SK-N-SH treated with all-trans-retinoic acid at 6 μM for 48 hours (cell line): Measurements from ENCODE around the gene OR6C68.
"Not testable (repeated sequence)": the region's sequence is repeated elsewhere in the genome, so short reads cannot be mapped to it uniquely, and the experiment has no call there.

Experiments
- CSDC2 ChIP-seq: fragments of 250-450 bp; sonication (Bioruptor Pico); IDR thresholded peaks from 2 replicates; pipeline ENCODE4 v1.5.0; 2020; ENCODE audit warnings: mild to moderate bottlenecking, moderate library complexity
- ESRRG ChIP-seq: fragments of 250-450 bp; sonication (Bioruptor Pico); IDR thresholded peaks from 2 replicates; pipeline ENCODE4 v1.6.1; 2021; ENCODE audit warnings: mild to moderate bottlenecking
- OSR1 ChIP-seq: fragments of 250-450 bp; sonication (Bioruptor Pico); IDR thresholded peaks from 2 replicates; pipeline ENCODE4 v1.8.0; 2022; ENCODE audit warnings: moderate library complexity, mild to moderate bottlenecking, inconsistent platforms
- PATZ1 ChIP-seq: fragments of 250-450 bp; sonication (Bioruptor Pico); IDR thresholded peaks from 2 replicates; pipeline ENCODE4 v1.8.0; 2020; ENCODE audit warnings: mild to moderate bottlenecking, moderate library complexity, borderline replicate concordance
- TCF4 ChIP-seq: fragments of 250-450 bp; sonication (Bioruptor Pico); IDR thresholded peaks from 2 replicates; pipeline ENCODE4 v1.8.0; 2021; ENCODE audit warnings: mild to moderate bottlenecking, moderate library complexity, borderline replicate concordance
- ZC3H10 ChIP-seq: fragments of 250-450 bp; sonication (Bioruptor Pico); IDR thresholded peaks from 2 replicates; pipeline ENCODE4 v1.5.1; 2021; ENCODE audit warnings: mild to moderate bottlenecking, moderate library complexity
- ZNF70 ChIP-seq: fragments of 450-650 bp; formaldehyde crosslinking; IDR thresholded peaks from 2 replicates; pipeline ENCODE4 v1.5.0; 2020; ENCODE audit warnings: mild to moderate bottlenecking, moderate library complexity
- ZNF8 ChIP-seq: fragments of 450-650 bp; formaldehyde crosslinking; IDR thresholded peaks from 2 replicates; pipeline ENCODE4 v1.5.0; 2020; ENCODE audit warnings: mild to moderate bottlenecking, moderate library complexity
- TF ChIP-seq, protein P1 (sequence below): fragments of 250-450 bp; sonication (Bioruptor Pico); IDR thresholded peaks from 2 replicates; pipeline ENCODE4 v1.5.1; 2021; ENCODE audit warnings: mild to moderate bottlenecking, moderate library complexity
- TF ChIP-seq, protein P2 (sequence below): fragments of 250-450 bp; sonication (Bioruptor Pico); IDR thresholded peaks from 2 replicates; pipeline ENCODE4 v1.5.0; 2020; ENCODE audit warnings: mild to moderate bottlenecking, moderate library complexity
- TF ChIP-seq, protein P3 (sequence below): fragments of 250-450 bp; sonication (Bioruptor Pico); IDR thresholded peaks from 2 replicates; pipeline ENCODE4 v1.5.1; 2020; ENCODE audit warnings: low read depth, mild to moderate bottlenecking, moderate library complexity

- not testable (repeated sequence) for TF ChIP-seq PATZ1 (CRISPR knock-in tag); ZC3H10 (CRISPR knock-in tag); TCF4 (CRISPR knock-in tag); OSR1 (CRISPR knock-in tag); CSDC2 (CRISPR knock-in tag); ESRRG; ZNF8 (CRISPR knock-in tag); ZNF70
- TF ChIP-seq, protein P1, sequence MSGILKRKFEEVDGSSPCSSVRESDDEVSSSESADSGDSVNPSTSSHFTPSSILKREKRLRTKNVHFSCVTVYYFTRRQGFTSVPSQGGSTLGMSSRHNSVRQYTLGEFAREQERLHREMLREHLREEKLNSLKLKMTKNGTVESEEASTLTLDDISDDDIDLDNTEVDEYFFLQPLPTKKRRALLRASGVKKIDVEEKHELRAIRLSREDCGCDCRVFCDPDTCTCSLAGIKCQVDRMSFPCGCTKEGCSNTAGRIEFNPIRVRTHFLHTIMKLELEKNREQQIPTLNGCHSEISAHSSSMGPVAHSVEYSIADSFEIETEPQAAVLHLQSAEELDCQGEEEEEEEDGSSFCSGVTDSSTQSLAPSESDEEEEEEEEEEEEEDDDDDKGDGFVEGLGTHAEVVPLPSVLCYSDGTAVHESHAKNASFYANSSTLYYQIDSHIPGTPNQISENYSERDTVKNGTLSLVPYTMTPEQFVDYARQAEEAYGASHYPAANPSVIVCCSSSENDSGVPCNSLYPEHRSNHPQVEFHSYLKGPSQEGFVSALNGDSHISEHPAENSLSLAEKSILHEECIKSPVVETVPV (CRISPR knock-in tag): not testable (repeated sequence)
- TF ChIP-seq, protein P2, sequence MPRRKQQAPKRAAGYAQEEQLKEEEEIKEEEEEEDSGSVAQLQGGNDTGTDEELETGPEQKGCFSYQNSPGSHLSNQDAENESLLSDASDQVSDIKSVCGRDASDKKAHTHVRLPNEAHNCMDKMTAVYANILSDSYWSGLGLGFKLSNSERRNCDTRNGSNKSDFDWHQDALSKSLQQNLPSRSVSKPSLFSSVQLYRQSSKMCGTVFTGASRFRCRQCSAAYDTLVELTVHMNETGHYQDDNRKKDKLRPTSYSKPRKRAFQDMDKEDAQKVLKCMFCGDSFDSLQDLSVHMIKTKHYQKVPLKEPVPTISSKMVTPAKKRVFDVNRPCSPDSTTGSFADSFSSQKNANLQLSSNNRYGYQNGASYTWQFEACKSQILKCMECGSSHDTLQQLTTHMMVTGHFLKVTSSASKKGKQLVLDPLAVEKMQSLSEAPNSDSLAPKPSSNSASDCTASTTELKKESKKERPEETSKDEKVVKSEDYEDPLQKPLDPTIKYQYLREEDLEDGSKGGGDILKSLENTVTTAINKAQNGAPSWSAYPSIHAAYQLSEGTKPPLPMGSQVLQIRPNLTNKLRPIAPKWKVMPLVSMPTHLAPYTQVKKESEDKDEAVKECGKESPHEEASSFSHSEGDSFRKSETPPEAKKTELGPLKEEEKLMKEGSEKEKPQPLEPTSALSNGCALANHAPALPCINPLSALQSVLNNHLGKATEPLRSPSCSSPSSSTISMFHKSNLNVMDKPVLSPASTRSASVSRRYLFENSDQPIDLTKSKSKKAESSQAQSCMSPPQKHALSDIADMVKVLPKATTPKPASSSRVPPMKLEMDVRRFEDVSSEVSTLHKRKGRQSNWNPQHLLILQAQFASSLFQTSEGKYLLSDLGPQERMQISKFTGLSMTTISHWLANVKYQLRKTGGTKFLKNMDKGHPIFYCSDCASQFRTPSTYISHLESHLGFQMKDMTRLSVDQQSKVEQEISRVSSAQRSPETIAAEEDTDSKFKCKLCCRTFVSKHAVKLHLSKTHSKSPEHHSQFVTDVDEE (CRISPR knock-in tag): not testable (repeated sequence)
- TF ChIP-seq, protein P3, sequence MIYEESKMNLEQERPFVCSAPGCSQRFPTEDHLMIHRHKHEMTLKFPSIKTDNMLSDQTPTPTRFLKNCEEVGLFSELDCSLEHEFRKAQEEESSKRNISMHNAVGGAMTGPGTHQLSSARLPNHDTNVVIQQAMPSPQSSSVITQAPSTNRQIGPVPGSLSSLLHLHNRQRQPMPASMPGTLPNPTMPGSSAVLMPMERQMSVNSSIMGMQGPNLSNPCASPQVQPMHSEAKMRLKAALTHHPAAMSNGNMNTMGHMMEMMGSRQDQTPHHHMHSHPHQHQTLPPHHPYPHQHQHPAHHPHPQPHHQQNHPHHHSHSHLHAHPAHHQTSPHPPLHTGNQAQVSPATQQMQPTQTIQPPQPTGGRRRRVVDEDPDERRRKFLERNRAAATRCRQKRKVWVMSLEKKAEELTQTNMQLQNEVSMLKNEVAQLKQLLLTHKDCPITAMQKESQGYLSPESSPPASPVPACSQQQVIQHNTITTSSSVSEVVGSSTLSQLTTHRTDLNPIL (CRISPR knock-in tag): not testable (repeated sequence)
These were observed 7.9 kb upstream of the OR6C68 start for GRCh38 chr12:55484284-55484683.
